H9 (cell line): ENCODE data around the gene FAM53B. TPM values are rescaled to one million over a fixed set of nuclear protein-coding genes. Genes with fewer than 3 reads are reported as not detected.

ENCODE experiments used
- DNase-seq: peaks from one replicate; pipeline ENCODE4 v3.0.0-alpha.2; 2017
- H2AFZ ChIP-seq: one replicate; pipeline ENCODE4 v1.6.1; 2013; ENCODE audit warnings: mild to moderate bottlenecking, low read length, control low read depth, moderate library complexity
- H2AK5ac ChIP-seq: 2 replicates; pipeline ENCODE4 v1.6.1; 2013; ENCODE audit warnings: low read length, control low read depth, mixed read lengths; ENCODE audit not compliant: insufficient read length
- H2BK120ac ChIP-seq: one replicate; pipeline ENCODE4 v1.6.1; 2013; ENCODE audit warnings: low read depth, mild to moderate bottlenecking, low read length, control low read depth, inconsistent platforms; ENCODE audit not compliant: poor library complexity, severe bottlenecking
- H2BK12ac ChIP-seq: 2 replicates; pipeline ENCODE4 v1.6.1; 2013; ENCODE audit warnings: low read length, control low read depth, mixed read lengths, low read depth; ENCODE audit not compliant: insufficient read length
- H2BK15ac ChIP-seq: 2 replicates; pipeline ENCODE4 v1.6.1; 2013; ENCODE audit warnings: low read depth, low read length, control low read depth
- H2BK20ac ChIP-seq: one replicate; pipeline ENCODE4 v1.6.1; 2013; ENCODE audit warnings: low read depth, mild to moderate bottlenecking, low read length, control low read depth, inconsistent platforms; ENCODE audit not compliant: poor library complexity, severe bottlenecking
- H2BK5ac ChIP-seq: 2 replicates; pipeline ENCODE4 v1.6.1; 2013; ENCODE audit warnings: low read length, control low read depth, mixed read lengths; ENCODE audit not compliant: insufficient read length
- H3K14ac ChIP-seq: 2 replicates; pipeline ENCODE4 v1.6.1; 2013; ENCODE audit warnings: low read length, control low read depth; ENCODE audit not compliant: insufficient read depth
- H3K18ac ChIP-seq: 2 replicates; pipeline ENCODE4 v1.6.1; 2013; ENCODE audit warnings: low read depth, mild to moderate bottlenecking, mixed read lengths, low read length, control low read depth; ENCODE audit not compliant: insufficient read length
- H3K23ac ChIP-seq: 2 replicates; pipeline ENCODE4 v1.6.1; 2013; ENCODE audit warnings: low read length, control low read depth, mixed read lengths, low read depth; ENCODE audit not compliant: insufficient read length
- H3K23me2 ChIP-seq: 2 replicates; pipeline ENCODE4 v1.6.1; 2013; ENCODE audit warnings: low read depth, mild to moderate bottlenecking, mixed read lengths, low read length, control low read depth; ENCODE audit not compliant: insufficient read length, poor library complexity, severe bottlenecking
- H3K27ac ChIP-seq: 2 replicates; pipeline ENCODE4 v1.5.1; 2013; ENCODE audit warnings: low read length, control low read depth, mixed read lengths, low read depth; ENCODE audit not compliant: insufficient read length
- H3K27me3 ChIP-seq: 2 replicates; pipeline ENCODE4 v1.6.1; 2013; ENCODE audit warnings: low read length, control low read depth, inconsistent platforms; ENCODE audit not compliant: insufficient read depth
- H3K4ac ChIP-seq: 2 replicates; pipeline ENCODE4 v1.6.1; 2013; ENCODE audit warnings: low read depth, mild to moderate bottlenecking, control low read depth, inconsistent platforms, low read length, moderate library complexity
- H3K4me1 ChIP-seq: 2 replicates; pipeline ENCODE4 v1.6.1; 2013; ENCODE audit warnings: low read length, control low read depth, inconsistent platforms; ENCODE audit not compliant: insufficient read depth
- H3K4me2 ChIP-seq: 2 replicates; pipeline ENCODE4 v1.6.1; 2013; ENCODE audit warnings: low read length, control low read depth, mixed read lengths; ENCODE audit not compliant: insufficient read length, insufficient read depth
- H3K56ac ChIP-seq: 2 replicates; pipeline ENCODE4 v1.6.1; 2013; ENCODE audit warnings: low read depth, mild to moderate bottlenecking, mixed read lengths, low read length, control low read depth; ENCODE audit not compliant: insufficient read length
- H3K79me1 ChIP-seq: 2 replicates; pipeline ENCODE4 v1.6.1; 2013; ENCODE audit warnings: low read depth, mild to moderate bottlenecking, moderate library complexity, low read length, control low read depth, inconsistent platforms; ENCODE audit not compliant: insufficient read depth, poor library complexity, severe bottlenecking
- H3K79me2 ChIP-seq: 2 replicates; pipeline ENCODE4 v1.6.1; 2013; ENCODE audit warnings: low read length, control low read depth, inconsistent platforms; ENCODE audit not compliant: insufficient read depth
- H3K9ac ChIP-seq: 2 replicates; pipeline ENCODE4 v1.6.1; 2013; ENCODE audit warnings: low read length, control low read depth, mixed read lengths; ENCODE audit not compliant: insufficient read length; ENCODE audit errors: extremely low read depth
- H3K9me3 ChIP-seq: one replicate; pipeline ENCODE4 v1.6.1; 2013; ENCODE audit warnings: low read depth, low read length, inconsistent platforms; ENCODE audit not compliant: control insufficient read depth
- H3T11ph ChIP-seq: one replicate; pipeline ENCODE4 v1.6.1; 2013; ENCODE audit warnings: mild to moderate bottlenecking, low read length, control low read depth, inconsistent platforms
- H4K20me1 ChIP-seq: one replicate; pipeline ENCODE4 v1.6.1; 2013; ENCODE audit not compliant: control insufficient read depth, insufficient read length, insufficient read depth
- H4K5ac ChIP-seq: 2 replicates; pipeline ENCODE4 v1.6.1; 2013; ENCODE audit warnings: low read depth, mild to moderate bottlenecking, mixed read lengths, low read length, control low read depth; ENCODE audit not compliant: insufficient read length
- H4K8ac ChIP-seq: replicated peaks from 2 replicates; pipeline ENCODE4 v1.6.1; 2013; ENCODE audit warnings: low read length, control low read depth, mixed read lengths, low read depth; ENCODE audit not compliant: insufficient read length
- H4K91ac ChIP-seq: 2 replicates; pipeline ENCODE4 v1.6.1; 2013; ENCODE audit warnings: low read depth, mild to moderate bottlenecking, moderate library complexity, mixed read lengths, low read length, control low read depth; ENCODE audit not compliant: insufficient read length
- H3K27ac Mint-ChIP-seq, 3 experiments: 2 replicates in 2 of 3; 3 replicates in 1 of 3; pipeline ENCODE4 v1.8.0; 2020 to 2021; ENCODE audit warnings: mixed read lengths in 3 of 3, mild to moderate bottlenecking in 1 of 3, moderate library complexity in 1 of 3
- H3K27me3 Mint-ChIP-seq: 2 replicates; pipeline ENCODE4 v1.8.0; 2021; ENCODE audit warnings: low read depth, mild to moderate bottlenecking, moderate library complexity, mixed read lengths
- H3K36me3 Mint-ChIP-seq, 3 experiments: 2 replicates in 2 of 3; 3 replicates in 1 of 3; pipeline ENCODE4 v1.8.0; 2020 to 2021; ENCODE audit warnings: low read depth in 3 of 3, mixed read lengths in 3 of 3; ENCODE audit not compliant: insufficient read depth in 1 of 3
- H3K4me1 Mint-ChIP-seq, 2 experiments: 2 replicates each; pipeline ENCODE4 v1.8.0; 2020; ENCODE audit warnings: mixed read lengths in 2 of 2
- H3K4me3 Mint-ChIP-seq, 2 experiments: 2 replicates in 1 of 2; 3 replicates in 1 of 2; pipeline ENCODE4 v1.8.0; 2020 to 2021; ENCODE audit warnings: mild to moderate bottlenecking in 2 of 2, mixed read lengths in 2 of 2, moderate library complexity in 1 of 2
- H3K9me3 Mint-ChIP-seq, 2 experiments: 2 replicates in 1 of 2; 3 replicates in 1 of 2; pipeline ENCODE4 v1.8.0; 2020; ENCODE audit warnings: mild to moderate bottlenecking in 2 of 2, mixed read lengths in 2 of 2, moderate library complexity in 1 of 2
- WGBS: extraction: QIAGEN DNeasy Blood & Tissue Kit; methylation state at CpG from one replicate; pipeline ENCODE4 v1.1.7; 2013; ENCODE audit warnings: missing lambda C conversion rate, low lambda C conversion rate, mixed read lengths; ENCODE audit not compliant: insufficient read length; ENCODE audit errors: extremely low coverage; 5-methylcytosine and 5-hydroxymethylcytosine counted together
- total RNA-seq: library from RNA; stranded (reverse); gene quantifications from 2 replicates; pipeline ENCODE4 v1.2.1, GENCODE V29; 2021
- TF ChIP-seq, protein P1 (sequence below): fragments of 200-600 bp; sonication (generic); conservative IDR thresholded peaks from 3 replicates; pipeline ENCODE4 v1.8.0; 2021; ENCODE audit warnings: antibody characterized with exemption, mild to moderate bottlenecking

FAM53B gene
- total RNA-seq, 1 experiment from 2014 or later, result 11.5 TPM

DNA sequence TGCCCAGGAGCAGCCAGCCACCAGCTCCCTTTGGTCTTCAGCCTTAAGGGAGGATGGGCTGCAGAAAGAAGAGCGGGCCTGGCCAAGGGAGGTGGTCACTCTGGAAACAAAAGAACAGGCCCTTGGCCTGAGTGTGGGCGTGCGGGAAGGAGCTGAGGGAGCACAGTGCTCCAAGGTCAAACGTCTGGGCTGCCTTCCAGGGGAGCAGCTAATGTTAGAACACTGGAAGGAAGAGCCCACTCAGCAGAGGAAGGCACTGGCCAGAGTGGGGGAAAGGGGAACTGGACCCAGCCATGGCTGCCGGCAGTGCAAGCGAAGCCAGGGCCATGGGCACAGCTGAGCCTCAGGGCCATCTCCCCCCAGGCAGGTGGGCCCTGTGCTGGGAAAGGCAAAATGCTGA, 42.7 kb downstream of the FAM53B start:
- H2BK120ac ChIP-seq, result no peak overlapping the region
- H4K8ac ChIP-seq, result no peak overlapping the region
- H4K20me1 ChIP-seq, result no peaks in the 10 kb centered on the region
- H3K4me2 ChIP-seq, result no peak overlapping the region
- no peak overlapping the region for H2BK12ac ChIP-seq
- H2AFZ ChIP-seq, result no peak overlapping the region
- H2BK5ac ChIP-seq, result no peak overlapping the region
- H3T11ph ChIP-seq, result no peak overlapping the region
- Mint-ChIP-seq H3K4me1 (peaks cover 20 to 23% of the 10 kb centered on the region in 2 experiments), H3K27ac (peak overlapping the region in 2 of 3 experiments; percentile 44 to 60; a peak in 2 of 7 replicates), H3K36me3 (peaks cover 10 to 17% (median 12%) of the 10 kb centered on the region in 3 experiments; a peak in 6 of 7 replicates), H3K4me3 (no peak overlapping the region), H3K9me3 (no peaks in the 10 kb centered on the region), H3K27me3 (no peaks in the 10 kb centered on the region)
- H3K56ac ChIP-seq, result no peak overlapping the region
- no peak overlapping the region for H3K14ac ChIP-seq
- no peak overlapping the region for H3K18ac ChIP-seq
- H3K9ac ChIP-seq, result no peak overlapping the region
- no peak overlapping the region for H4K5ac ChIP-seq
- H3K79me1 ChIP-seq, result no peaks in the 10 kb centered on the region
- H3K23me2 ChIP-seq, result no peaks in the 10 kb centered on the region
- no peak for DNase-seq
- H3K27ac ChIP-seq, result no peak overlapping the region
- H4K91ac ChIP-seq, result no peak overlapping the region
- TF ChIP-seq, protein P1, sequence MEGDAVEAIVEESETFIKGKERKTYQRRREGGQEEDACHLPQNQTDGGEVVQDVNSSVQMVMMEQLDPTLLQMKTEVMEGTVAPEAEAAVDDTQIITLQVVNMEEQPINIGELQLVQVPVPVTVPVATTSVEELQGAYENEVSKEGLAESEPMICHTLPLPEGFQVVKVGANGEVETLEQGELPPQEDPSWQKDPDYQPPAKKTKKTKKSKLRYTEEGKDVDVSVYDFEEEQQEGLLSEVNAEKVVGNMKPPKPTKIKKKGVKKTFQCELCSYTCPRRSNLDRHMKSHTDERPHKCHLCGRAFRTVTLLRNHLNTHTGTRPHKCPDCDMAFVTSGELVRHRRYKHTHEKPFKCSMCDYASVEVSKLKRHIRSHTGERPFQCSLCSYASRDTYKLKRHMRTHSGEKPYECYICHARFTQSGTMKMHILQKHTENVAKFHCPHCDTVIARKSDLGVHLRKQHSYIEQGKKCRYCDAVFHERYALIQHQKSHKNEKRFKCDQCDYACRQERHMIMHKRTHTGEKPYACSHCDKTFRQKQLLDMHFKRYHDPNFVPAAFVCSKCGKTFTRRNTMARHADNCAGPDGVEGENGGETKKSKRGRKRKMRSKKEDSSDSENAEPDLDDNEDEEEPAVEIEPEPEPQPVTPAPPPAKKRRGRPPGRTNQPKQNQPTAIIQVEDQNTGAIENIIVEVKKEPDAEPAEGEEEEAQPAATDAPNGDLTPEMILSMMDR, result no peak
- no peak overlapping the region for H3K23ac ChIP-seq
- no CpG with 5 or more reads among the region's 6 CpGs for WGBS
- H3K9me3 ChIP-seq, result no peaks in the 10 kb centered on the region
- H3K4me1 ChIP-seq, result no peaks in the 10 kb centered on the region; the same call in 1 of the 2 replicates
- H3K27me3 ChIP-seq, result no peaks in the 10 kb centered on the region
- H2BK20ac ChIP-seq, result no peak overlapping the region
- H3K4ac ChIP-seq, result no peak overlapping the region
- H3K79me2 ChIP-seq, result no peaks in the 10 kb centered on the region
- H2BK15ac ChIP-seq, result no peak overlapping the region
- no peak overlapping the region for H2AK5ac ChIP-seq
